Omental fat pad (tissue), 4 donors: Measurements from ENCODE around the gene ACADSB. TPM values are rescaled to one million over a fixed set of nuclear protein-coding genes. Genes with fewer than 3 reads are reported as not detected.

Experiments
- ATAC-seq: fragments of 150-250 bp; one replicate; pipeline ENCODE4 v1.9.1; 2016; ENCODE audit warnings: mild to moderate bottlenecking, moderate library complexity; ENCODE audit not compliant: low FRiP score
- DNase-seq: peaks from one replicate; pipeline ENCODE4 v3.0.0-alpha.2; 2019; ENCODE audit warnings: low spot score
- CTCF ChIP-seq, 3 donors: fragments of 450-650 bp; IDR thresholded peaks; one replicate each; pipeline ENCODE4 v1.5.1; 2016 to 2017; ENCODE audit warnings: antibody characterized with exemption in 3 of 3, mild to moderate bottlenecking in 3 of 3, moderate library complexity in 2 of 3
- total RNA-seq, 4 donors: library from RNA; depleted of rRNA; stranded (reverse); fragments of >200 nt; gene quantifications; one replicate each; pipeline ENCODE4 v1.1.0, GENCODE V29; 2016

Gene ACADSB
- total RNA-seq, 4 donors from 2014 or later = 8.6 to 17.2 (median 12.8) TPM

GRCh38 chr10:123035467-123036086, 26.8 kb downstream of the ACADSB start:
- DNase-seq = no peak

GRCh38 chr10:123038782-123039631, 30.2 kb downstream of the ACADSB start:
- TF ChIP-seq CTCF (IDR thresholded peaks at IDR 0.05) = no peak
- DNase-seq (no peak), ATAC-seq (no peak)

More at GRCh38 chr10:123035467-123036086, 26.8 kb downstream of the ACADSB start:
- ATAC-seq = no peak
- TF ChIP-seq CTCF (IDR thresholded peaks at IDR 0.05) = no peak

GRCh38 chr10:123039632-123039930, 30.8 kb downstream of the ACADSB start:
- DNase-seq (no peak), ATAC-seq (no peak)
- TF ChIP-seq CTCF (IDR thresholded peaks at IDR 0.05) = no peak

- TF ChIP-seq CTCF (IDR thresholded peaks at IDR 0.05) = no peak
- no peak for DNase-seq
- no peak for ATAC-seq
These were observed 34.1 kb downstream of the ACADSB start for GRCh38 chr10:123042708-123043408.

GRCh38 chr10:123043409-123043925, 34.7 kb downstream of the ACADSB start:
- ATAC-seq (no peak), DNase-seq (no peak)
- TF ChIP-seq CTCF (IDR thresholded peaks at IDR 0.05) = no peak

- TF ChIP-seq CTCF (IDR thresholded peaks at IDR 0.05) = no peak
- ATAC-seq = no peak
- no peak for DNase-seq
These were observed 35.6 kb downstream of the ACADSB start for GRCh38 chr10:123044391-123044790.
